ENCODE measurements around the gene LSM7. TPM values are rescaled to one million over a fixed set of nuclear protein-coding genes. Genes with fewer than 3 reads are reported as not detected.
"Not testable (repeated sequence)": the region's sequence is repeated elsewhere in the genome, so short reads cannot be mapped to it uniquely, and the experiment has no call there.

The LSM7 gene
- total RNA-seq, 1 experiment from 2014 or later = 270 TPM

DNA sequence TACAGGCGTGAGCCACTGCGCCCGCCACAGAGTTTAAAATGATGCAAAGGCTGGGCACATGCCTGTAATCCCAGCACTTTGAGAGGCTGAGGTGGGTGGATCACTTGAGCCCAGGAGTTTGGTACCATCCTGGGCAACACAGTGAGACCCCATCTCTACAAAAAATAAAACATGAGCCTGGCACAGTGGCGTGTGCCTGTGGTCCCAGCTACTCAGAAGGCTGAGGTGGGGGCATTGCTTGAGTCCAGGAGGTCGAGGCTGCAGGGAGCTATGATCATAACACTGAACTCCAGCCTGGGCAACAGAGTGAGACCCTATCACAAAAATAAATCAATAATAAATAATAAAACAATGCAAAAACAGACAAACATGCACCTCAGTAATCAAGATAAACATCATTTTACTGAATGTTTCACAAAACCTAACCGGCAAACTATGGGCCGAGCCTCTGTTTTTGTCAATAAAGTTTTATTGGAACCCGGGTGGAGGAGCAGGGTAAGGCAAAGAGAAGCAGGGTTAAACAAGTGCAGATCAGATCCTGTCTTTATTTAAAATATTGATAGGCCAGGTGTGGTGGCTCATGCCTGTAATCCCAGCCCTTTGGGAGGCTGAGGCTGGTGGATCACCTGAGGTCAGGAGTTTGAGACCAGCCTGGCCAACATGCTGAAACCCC, 44.4 kb downstream of the LSM7 start:
- DNase-seq (ENCODE audit: low read depth in 1 of 2, low spot score in 2 of 2) = no peak
- no peak overlapping the region for H3K27ac ChIP-seq
- H3K9me3 ChIP-seq (replicated peaks) = no peaks in the 10 kb centered on the region
- H3K4me3 ChIP-seq = no peak overlapping the region
- no peaks in the 10 kb centered on the region for H3K27me3 ChIP-seq (replicated peaks)
- H3K4me1 ChIP-seq (replicated peaks) = peaks cover 6% of the 10 kb centered on the region
- no peaks in the 10 kb centered on the region for H3K36me3 ChIP-seq

DNA sequence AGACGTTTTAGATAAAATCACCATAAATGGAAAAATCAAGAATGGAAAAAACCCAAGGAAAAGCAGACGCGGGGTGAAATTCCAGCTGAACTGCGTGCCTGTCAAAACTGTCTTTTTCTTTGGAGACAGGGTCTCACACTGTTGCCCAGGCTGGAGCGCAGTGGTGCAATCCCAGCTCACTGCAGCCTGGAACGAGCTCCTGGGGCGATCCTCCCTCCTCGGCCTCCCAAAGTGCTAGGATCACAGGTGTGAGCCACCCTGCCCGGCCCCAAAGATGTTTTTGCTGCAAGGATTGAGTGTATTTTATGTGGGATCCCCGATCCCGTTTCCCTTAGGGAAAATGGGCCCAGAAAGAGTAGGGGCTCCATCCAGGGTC, 45.5 kb downstream of the LSM7 start:
- no peak for DNase-seq (ENCODE audit: low read depth in 1 of 2, low spot score in 2 of 2)
- Histone ChIP-seq H3K36me3 (no peaks in the 10 kb centered on the region), H3K27ac (no peak overlapping the region), H3K9me3 (replicated peaks) (no peaks in the 10 kb centered on the region), H3K4me3 (no peak overlapping the region), H3K27me3 (replicated peaks) (no peaks in the 10 kb centered on the region), H3K4me1 (replicated peaks) (peaks cover 6% of the 10 kb centered on the region)

DNA sequence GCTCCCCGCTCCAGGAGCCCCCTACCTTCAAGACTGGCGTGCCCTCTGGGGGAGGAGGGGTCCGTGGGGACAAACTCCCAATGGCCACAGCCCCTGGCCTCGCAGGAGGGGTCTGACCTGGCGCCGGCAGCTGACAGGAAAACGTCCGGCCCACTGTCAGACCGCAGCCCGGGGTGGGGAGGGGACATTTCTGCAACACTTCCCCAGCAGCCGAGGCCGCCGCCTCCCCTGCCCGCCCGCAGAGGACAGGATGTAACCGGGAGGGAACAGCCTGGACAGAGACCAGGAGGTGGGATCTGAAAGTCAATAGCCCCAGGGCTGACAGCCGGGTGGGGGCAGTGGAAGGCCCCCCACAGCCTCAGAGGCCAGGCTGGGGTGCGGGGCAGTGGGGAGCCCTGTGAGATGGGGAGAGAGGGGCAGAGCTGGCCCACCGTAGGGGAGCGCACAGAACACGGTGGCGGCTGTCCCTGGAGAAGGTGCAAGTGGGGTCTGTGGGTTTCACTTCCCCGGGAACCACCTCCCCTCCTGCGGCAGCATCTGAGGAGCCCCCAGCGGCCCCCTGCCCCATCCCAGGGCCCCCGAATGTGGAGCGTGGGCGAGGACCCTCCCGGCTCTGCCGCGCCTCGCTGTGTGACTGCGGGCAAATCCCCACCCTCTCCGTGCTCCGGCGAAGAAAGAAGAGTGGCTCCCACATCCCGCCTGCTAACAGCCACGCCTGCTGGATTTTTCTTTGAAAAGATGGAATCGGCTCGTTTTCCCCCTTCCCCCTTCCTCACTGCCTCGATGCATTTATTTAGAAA, 46.1 kb downstream of the LSM7 start, which contains the start of gene PEAK3:
Gene PEAK3, minus strand, starts transcription at position 114 of the 800 bp plus-strand sequence. CDS start 1,244 bp downstream, outside the sequence.
- DNase-seq (ENCODE audit: low read depth in 1 of 2, low spot score in 2 of 2) = no peak
- no peak within 1 kb of the TSS for H3K27ac ChIP-seq

DNA sequence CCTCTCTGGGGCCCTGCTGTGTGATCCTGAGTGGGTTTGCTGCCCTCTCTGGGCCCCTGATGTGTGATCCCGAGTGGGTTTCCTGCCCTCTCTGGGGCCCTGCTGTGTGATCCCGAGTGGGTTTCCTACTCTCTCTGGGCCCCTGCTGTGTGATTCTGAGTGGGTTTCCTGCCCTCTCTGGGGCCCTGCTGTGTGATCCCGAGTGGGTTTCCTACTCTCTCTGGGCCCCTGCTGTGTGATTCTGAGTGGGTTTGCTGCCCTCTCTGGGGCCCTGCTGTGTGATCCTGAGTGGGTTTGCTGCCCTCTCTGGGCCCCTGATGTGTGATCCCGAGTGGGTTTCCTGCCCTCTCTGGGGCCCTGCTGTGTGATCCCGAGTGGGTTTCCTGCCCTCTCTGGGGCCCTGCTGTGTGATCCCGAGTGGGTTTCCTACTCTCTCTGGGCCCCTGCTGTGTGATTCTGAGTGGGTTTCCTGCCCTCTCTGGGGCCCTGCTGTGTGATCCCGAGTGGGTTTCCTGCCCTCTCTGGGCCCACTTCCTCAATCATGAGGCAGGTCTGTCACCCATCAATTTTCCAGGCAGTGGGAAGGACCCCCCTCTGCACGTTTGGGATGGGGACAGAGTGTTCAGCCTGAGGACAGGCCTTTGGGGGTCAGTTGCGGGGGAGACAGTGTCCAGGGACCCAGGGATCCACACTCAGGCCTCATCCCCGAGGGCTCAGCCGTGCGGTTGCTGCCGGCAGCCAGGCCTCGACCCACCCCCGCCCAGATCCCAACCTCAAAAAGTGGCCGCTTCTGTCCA, 46.9 kb downstream of the LSM7 start:
- not testable (repeated sequence) for H3K9me3 ChIP-seq (replicated peaks); H3K4me3 ChIP-seq; DNase-seq (ENCODE audit: low read depth in 1 of 2, low spot score in 2 of 2); H3K27me3 ChIP-seq (replicated peaks); H3K27ac ChIP-seq; H3K4me1 ChIP-seq (replicated peaks)
- H3K36me3 ChIP-seq = peaks cover 10% of the 10 kb centered on the region

More for the DNA sequence above, 46.1 kb downstream of the LSM7 start, which contains the start of gene PEAK3:
- H3K9me3 ChIP-seq (replicated peaks) = no peaks in the 10 kb centered on the region
- H3K36me3 ChIP-seq = peaks cover 2% of the 10 kb centered on the region; the same call in 1 of the 2 replicates
- no peak within 1 kb of the TSS for H3K4me3 ChIP-seq
- peaks cover 6% of the 10 kb centered on the region for H3K4me1 ChIP-seq (replicated peaks)
- H3K27me3 ChIP-seq (replicated peaks) = no peaks in the 10 kb centered on the region

DNA sequence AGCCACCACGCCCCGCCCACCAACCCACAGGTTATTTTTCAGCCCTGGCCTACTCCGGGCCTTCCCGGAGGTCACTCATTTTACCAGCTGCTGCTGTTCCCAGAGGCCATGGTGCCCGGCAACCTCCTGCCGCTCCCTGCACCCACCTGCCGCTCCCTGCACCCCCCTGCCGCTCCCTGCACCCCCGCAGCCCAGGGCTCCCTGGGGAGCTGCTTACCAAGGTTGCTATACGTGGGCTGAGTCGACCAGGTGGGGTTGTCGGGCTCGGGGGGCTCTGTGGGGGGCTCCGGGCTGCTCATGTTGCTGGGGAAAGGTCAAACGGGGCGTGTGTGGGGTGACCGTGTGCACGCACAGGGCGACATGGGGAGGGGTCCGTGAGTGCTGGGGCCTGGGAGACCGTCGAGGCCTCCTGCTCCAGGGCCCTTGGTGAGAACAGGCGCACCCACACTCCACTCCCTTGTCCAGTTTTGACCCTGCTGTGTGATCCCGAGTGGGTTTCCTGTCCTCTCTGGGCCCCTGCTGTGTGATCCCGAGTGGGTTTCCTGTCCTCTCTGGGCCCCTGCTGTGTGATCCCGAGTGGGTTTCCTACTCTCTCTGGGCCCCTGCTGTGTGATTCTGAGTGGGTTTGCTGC, 47.6 kb downstream of the LSM7 start:
- Histone ChIP-seq H3K9me3 (replicated peaks) (no peaks in the 10 kb centered on the region), H3K36me3 (peaks cover 17% of the 10 kb centered on the region), H3K27ac (no peak overlapping the region), H3K4me3 (no peak overlapping the region), H3K27me3 (replicated peaks) (no peaks in the 10 kb centered on the region), H3K4me1 (replicated peaks) (peaks cover 6% of the 10 kb centered on the region)
- no peak for DNase-seq (ENCODE audit: low read depth in 1 of 2, low spot score in 2 of 2)

DNA sequence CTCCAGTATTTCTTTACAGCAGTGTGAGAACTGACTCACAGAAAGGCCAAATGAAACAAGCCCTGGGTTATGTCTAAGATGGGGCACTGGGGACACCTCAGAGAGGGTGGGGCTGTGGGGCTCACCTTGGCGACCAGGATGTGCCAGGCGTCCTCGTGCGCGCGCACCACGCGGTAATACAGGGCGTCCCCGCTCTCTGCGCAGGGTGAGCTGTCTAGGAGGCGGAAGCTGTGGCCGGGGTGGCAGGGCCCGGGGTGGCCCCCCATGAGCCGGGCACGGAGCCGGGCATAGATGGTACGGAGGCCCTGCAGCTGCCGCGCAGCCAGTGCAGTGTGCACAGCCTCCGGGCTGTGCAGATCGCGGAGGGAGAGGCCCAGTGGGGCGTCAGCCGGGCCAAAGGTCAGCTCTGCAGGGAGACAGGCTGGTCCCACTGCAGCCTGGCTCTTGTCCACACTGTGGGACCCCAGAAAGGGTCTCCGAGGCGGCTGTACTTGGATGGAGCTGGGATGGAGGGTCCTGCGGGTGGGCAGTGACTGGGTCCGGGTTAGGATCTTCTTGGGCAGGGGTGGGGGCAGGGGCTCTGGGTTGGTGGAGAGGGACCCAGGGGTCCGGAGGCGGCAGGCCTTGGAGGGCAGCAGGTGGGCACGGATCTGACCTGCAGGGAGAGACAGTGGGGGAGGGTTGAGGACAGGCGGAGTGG, 49.8 kb downstream of the LSM7 start:
- Histone ChIP-seq H3K4me1 (replicated peaks) (peaks cover 12% of the 10 kb centered on the region), H3K36me3 (peaks cover 37% of the 10 kb centered on the region), H3K4me3 (no peak overlapping the region), H3K9me3 (replicated peaks) (no peaks in the 10 kb centered on the region), H3K27me3 (replicated peaks) (no peaks in the 10 kb centered on the region), H3K27ac (no peak overlapping the region)
- no peak for DNase-seq (ENCODE audit: low read depth in 1 of 2, low spot score in 2 of 2)

DNA sequence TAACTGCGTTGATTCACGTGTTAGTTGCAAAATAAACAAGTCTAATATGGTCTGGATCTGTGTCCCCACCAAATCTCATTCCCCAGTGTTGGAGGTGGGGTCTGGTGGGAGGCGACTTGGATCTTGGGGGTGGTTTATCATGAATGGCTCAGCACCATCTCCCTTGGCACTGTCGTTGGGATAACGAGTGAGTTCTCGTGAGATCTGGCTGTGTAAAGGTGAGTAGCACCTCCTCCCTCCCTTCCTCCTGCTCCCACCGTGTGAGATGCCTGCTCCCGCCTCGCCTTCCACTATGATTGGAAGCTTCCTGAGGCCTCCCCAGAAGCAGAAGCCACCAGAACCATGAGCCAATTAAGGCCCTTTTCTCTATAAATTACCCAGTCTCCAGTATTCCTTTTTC, 51.2 kb downstream of the LSM7 start:
- H3K4me3 ChIP-seq = no peak overlapping the region
- DNase-seq (ENCODE audit: low read depth in 1 of 2, low spot score in 2 of 2) = no peak
- peaks cover 52% of the 10 kb centered on the region for H3K36me3 ChIP-seq
- no peak overlapping the region for H3K27ac ChIP-seq
- no peaks in the 10 kb centered on the region for H3K27me3 ChIP-seq (replicated peaks)
- H3K4me1 ChIP-seq (replicated peaks) = peaks cover 18% of the 10 kb centered on the region
- H3K9me3 ChIP-seq (replicated peaks) = no peaks in the 10 kb centered on the region

DNA sequence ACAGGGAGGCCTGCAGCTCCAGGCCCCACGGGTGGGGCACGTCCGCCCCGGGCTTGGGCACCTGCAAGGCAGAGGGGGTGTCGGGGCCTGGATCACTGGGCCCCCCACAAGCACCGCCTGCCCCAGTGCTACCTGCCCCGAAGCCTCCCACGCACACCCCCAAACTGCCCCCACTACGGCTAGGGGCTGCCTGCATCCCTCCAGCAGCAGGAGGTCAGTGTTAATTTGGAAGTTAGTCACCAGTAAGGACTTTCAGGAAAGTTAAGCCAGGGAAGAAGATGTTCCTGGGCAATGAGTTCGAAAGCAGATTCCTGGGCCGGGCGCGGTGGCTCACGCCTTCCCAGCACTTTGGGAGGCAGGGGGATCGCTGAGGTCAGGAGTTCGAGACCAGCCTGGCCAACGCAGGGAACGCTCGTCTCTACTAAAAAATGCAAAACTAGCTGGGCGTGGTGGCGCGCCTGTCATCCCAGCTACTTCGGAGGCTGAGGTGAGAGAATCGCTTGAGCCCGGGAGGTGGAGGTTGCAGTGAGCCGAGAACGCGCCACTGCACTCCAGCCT, 51.9 kb downstream of the LSM7 start:
- H3K27ac ChIP-seq = no peak overlapping the region
- H3K4me1 ChIP-seq (replicated peaks) = peaks cover 19% of the 10 kb centered on the region
- H3K36me3 ChIP-seq = peaks cover 58% of the 10 kb centered on the region
- DNase-seq (ENCODE audit: low read depth in 1 of 2, low spot score in 2 of 2) = no peak
- H3K9me3 ChIP-seq (replicated peaks) = no peaks in the 10 kb centered on the region
- H3K4me3 ChIP-seq = no peak overlapping the region
- no peaks in the 10 kb centered on the region for H3K27me3 ChIP-seq (replicated peaks)

DNA sequence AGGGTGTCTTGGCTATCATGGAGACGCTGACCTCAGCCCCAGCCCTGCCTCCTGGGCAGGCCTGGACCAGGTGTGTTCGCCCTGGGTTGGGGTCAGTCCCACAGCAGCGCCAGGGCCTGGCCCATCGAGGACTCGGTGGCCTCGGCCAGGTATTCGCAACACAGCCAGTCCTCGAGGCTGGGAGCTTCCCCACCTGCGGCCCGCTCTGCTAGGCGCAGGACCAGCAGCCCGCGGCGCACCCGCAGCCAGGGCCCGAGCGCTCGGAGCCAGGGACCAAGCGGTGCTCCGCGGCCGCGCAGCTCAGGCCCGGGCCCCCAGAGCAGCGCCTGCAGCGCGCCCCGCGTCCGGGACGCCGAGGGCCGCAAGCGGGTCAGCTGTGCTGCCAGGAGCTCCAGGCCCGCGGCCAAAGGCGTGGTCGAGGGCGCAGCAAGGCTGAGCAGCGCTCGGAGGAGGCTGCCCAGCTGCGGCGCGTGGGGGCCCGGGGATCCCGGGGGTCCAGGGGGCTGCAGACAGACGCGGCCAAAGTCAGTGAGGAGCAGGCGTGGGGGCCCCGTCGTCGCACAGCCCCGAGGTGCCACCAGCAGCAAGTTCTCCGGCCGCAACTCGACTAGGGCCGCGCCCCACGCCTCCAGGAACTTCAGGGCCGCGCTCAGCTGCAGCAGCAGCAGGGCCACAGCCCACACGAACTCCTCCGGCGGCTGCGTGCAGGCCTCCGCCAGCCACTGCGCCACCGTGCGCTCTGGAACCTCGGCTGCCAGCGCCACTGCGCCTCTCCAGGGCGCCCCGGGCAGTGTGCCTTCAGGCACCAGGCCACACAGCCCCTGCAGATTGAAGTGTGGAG, 52.6 kb downstream of the LSM7 start:
- H3K36me3 ChIP-seq = peaks cover 65% of the 10 kb centered on the region
- no peak for DNase-seq (ENCODE audit: low read depth in 1 of 2, low spot score in 2 of 2)
- H3K4me3 ChIP-seq = no peak overlapping the region
- peaks cover 23% of the 10 kb centered on the region for H3K4me1 ChIP-seq (replicated peaks)
- no peak overlapping the region for H3K27ac ChIP-seq
- no peaks in the 10 kb centered on the region for H3K9me3 ChIP-seq (replicated peaks)
- H3K27me3 ChIP-seq (replicated peaks) = no peaks in the 10 kb centered on the region

DNA sequence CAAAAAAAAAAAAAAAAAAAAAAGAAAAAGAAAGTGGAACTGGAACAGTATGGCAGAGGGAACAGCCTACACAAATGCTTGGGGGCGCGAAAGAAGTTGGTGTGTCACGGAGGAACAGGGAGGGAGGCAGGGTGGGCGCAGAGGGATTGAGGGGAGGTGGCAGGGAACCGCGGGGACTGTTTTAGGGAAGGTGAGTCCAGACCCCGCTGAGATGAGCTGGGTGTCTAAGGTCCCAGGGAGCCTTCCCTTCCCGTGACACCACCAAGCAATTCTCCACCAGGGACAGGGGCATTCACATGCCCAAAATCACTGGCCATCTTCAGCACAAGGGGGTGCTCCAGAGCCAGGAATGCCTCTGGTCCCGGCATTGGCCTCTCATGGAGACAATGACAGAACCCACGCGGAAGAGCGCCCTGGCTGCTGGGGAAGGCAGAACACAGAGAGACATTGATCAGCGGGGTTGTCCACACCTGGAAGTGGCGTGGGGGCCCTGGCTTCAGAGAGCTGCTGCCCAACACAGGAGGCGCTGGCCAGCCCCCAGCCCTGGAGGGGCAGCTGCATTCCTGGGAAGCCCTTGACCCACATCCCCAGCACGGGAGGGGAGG, 53.4 kb downstream of the LSM7 start:
- Histone ChIP-seq H3K4me1 (replicated peaks) (peaks cover 23% of the 10 kb centered on the region), H3K9me3 (replicated peaks) (no peaks in the 10 kb centered on the region), H3K36me3 (peaks cover 73% of the 10 kb centered on the region), H3K27me3 (replicated peaks) (no peaks in the 10 kb centered on the region), H3K4me3 (no peak overlapping the region), H3K27ac (no peak overlapping the region)
- peak; percentile 44 to 78 for DNase-seq (ENCODE audit: low read depth in 1 of 2, low spot score in 2 of 2)

DNA sequence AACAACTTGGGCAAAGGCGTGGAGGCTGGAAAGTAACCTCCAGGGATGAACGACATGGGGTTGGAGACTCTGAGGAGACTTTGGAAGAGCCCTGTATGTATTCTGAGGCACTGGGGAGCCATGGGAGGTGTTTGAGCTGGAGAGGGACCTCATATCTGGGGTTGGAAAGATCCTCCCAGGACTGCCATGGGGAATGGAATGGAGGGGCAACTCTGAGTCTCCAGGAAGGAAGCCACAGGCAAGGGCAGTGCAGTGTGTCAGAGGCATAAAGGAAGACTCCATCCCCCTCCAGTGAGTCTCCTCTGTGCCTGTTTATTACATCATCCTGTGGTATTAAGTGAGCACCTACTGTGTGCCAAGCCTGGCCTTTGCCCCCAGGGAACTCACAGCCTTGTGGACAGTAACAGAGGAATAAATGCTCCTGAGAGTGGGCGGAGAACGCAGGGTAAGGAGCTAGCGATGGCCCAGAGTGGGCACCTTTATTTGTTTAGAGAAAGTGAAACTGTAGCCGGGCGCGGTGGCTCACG, 54.1 kb downstream of the LSM7 start:
- Histone ChIP-seq H3K4me1 (replicated peaks) (peaks cover 23% of the 10 kb centered on the region), H3K27ac (no peak overlapping the region), H3K4me3 (no peak overlapping the region), H3K36me3 (peaks cover 79% of the 10 kb centered on the region), H3K27me3 (replicated peaks) (no peaks in the 10 kb centered on the region), H3K9me3 (replicated peaks) (no peaks in the 10 kb centered on the region)
- DNase-seq (ENCODE audit: low read depth in 1 of 2, low spot score in 2 of 2) = no peak
